Loucy (cell line): Measurements from ENCODE around the gene SLAIN1.
"Not testable (repeated sequence)": the region's sequence is repeated elsewhere in the genome, so short reads cannot be mapped to it uniquely, and the experiment has no call there.

Experiments
- EZH2phosphoT487 ChIP-seq: fragments of 200-600 bp; IDR thresholded peaks from 2 replicates; pipeline ENCODE4 v1.6.1; 2018; ENCODE audit warnings: antibody characterized with exemption, mild to moderate bottlenecking, moderate library complexity, borderline replicate concordance
- TF ChIP-seq, protein P1 (sequence below): fragments of 200-600 bp; sonication (generic); conservative IDR thresholded peaks from 2 replicates; pipeline ENCODE4 v1.5.1; 2014; ENCODE audit warnings: mild to moderate bottlenecking, antibody characterized with exemption, low read length

DNA sequence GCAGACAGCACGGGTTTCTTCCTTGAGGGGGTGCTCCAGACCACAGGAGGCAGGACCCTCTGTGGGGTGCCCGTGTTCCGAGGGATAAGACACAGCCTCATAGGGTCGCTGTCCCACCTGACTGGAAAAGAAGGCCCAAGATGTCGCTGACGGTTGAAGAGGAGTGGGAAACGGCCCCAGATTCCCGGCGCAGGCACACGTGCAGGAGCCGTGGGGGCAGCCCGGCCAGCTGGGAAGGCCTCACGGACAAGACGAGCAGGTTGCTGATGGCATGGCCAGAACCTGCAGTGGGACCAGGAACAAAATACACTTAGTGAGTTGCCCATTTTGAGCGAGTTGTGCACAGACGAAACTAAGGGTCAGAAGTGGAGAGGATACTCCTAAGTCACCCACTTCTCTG lies 35.2 kb upstream of the SLAIN1 start:
- TF ChIP-seq, protein P1, sequence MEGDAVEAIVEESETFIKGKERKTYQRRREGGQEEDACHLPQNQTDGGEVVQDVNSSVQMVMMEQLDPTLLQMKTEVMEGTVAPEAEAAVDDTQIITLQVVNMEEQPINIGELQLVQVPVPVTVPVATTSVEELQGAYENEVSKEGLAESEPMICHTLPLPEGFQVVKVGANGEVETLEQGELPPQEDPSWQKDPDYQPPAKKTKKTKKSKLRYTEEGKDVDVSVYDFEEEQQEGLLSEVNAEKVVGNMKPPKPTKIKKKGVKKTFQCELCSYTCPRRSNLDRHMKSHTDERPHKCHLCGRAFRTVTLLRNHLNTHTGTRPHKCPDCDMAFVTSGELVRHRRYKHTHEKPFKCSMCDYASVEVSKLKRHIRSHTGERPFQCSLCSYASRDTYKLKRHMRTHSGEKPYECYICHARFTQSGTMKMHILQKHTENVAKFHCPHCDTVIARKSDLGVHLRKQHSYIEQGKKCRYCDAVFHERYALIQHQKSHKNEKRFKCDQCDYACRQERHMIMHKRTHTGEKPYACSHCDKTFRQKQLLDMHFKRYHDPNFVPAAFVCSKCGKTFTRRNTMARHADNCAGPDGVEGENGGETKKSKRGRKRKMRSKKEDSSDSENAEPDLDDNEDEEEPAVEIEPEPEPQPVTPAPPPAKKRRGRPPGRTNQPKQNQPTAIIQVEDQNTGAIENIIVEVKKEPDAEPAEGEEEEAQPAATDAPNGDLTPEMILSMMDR, result not testable (repeated sequence)
- TF ChIP-seq EZH2phosphoT487, result not testable (repeated sequence)
